GM23338 (cell line): ENCODE measurements around the gene PEX12. TPM values are rescaled to one million over a fixed set of nuclear protein-coding genes. Genes with fewer than 3 reads are reported as not detected.

ENCODE experiments used
- ATAC-seq: fragments of 200-7000 bp; cut with Tn5 transposase; 3 replicates; pipeline ENCODE4 v1.9.1; 2020
- DNase-seq: peaks from one replicate; pipeline ENCODE4 v3.0.0-alpha.2; 2015; ENCODE audit warnings: low spot score
- H2AFZ ChIP-seq: fragments of 200-600 bp; sonication (generic); 2 replicates; pipeline ENCODE4 v1.8.0; 2016; ENCODE audit warnings: antibody characterized with exemption, mild to moderate bottlenecking, moderate library complexity
- H3F3A ChIP-seq: fragments of 200-600 bp; sonication (generic); replicated peaks from 2 replicates; pipeline ENCODE4 v1.8.0; 2017; ENCODE audit warnings: antibody characterized with exemption, mixed run types, low read depth
- H3K27ac ChIP-seq: fragments of 200-600 bp; sonication (generic); 2 replicates; pipeline ENCODE4 v1.6.1; 2016; ENCODE audit warnings: low read depth
- H3K27me3 ChIP-seq: fragments of 200-600 bp; sonication (generic); 2 replicates; pipeline ENCODE4 v1.8.0; 2016; ENCODE audit warnings: mild to moderate bottlenecking, mixed run types, moderate library complexity; ENCODE audit not compliant: insufficient read depth
- H3K36me3 ChIP-seq: fragments of 200-600 bp; sonication (generic); 2 replicates; pipeline ENCODE4 v1.8.0; 2016; ENCODE audit warnings: mild to moderate bottlenecking; ENCODE audit not compliant: insufficient read depth
- H3K4me1 ChIP-seq: fragments of 200-600 bp; sonication (generic); 2 replicates; pipeline ENCODE4 v1.8.0; 2016; ENCODE audit warnings: mild to moderate bottlenecking, moderate library complexity; ENCODE audit not compliant: insufficient read depth
- H3K4me2 ChIP-seq: fragments of 200-600 bp; sonication (generic); 2 replicates; pipeline ENCODE4 v1.7.1; 2017; ENCODE audit warnings: mixed run types
- H3K4me3 ChIP-seq: fragments of 200-600 bp; sonication (generic); 2 replicates; pipeline ENCODE4 v1.6.1; 2016; ENCODE audit warnings: mixed run types
- H3K79me2 ChIP-seq: fragments of 200-600 bp; sonication (generic); replicated peaks from 2 replicates; pipeline ENCODE4 v1.8.0; 2017; ENCODE audit warnings: mild to moderate bottlenecking; ENCODE audit not compliant: insufficient read depth
- H3K9me2 ChIP-seq: fragments of 200-600 bp; sonication (generic); 2 replicates; pipeline ENCODE4 v1.8.0; 2017; ENCODE audit not compliant: insufficient read depth
- H4K20me1 ChIP-seq: fragments of 200-600 bp; sonication (generic); replicated peaks from 2 replicates; pipeline ENCODE4 v1.8.0; 2017; ENCODE audit warnings: mild to moderate bottlenecking; ENCODE audit not compliant: insufficient read depth
- H3K27ac Mint-ChIP-seq: 2 replicates; pipeline ENCODE4 v1.8.0; 2020; ENCODE audit warnings: inconsistent platforms, mild to moderate bottlenecking, moderate library complexity, mixed read lengths
- H3K27me3 Mint-ChIP-seq: 3 replicates; pipeline ENCODE4 v1.8.0; 2022; ENCODE audit warnings: low read depth, mild to moderate bottlenecking, moderate library complexity, mixed read lengths, inconsistent platforms; ENCODE audit not compliant: insufficient read depth, poor library complexity
- H3K36me3 Mint-ChIP-seq: 3 replicates; pipeline ENCODE4 v1.8.0; 2021; ENCODE audit warnings: low read depth, mild to moderate bottlenecking, inconsistent platforms, moderate library complexity, mixed read lengths
- H3K4me1 Mint-ChIP-seq: 3 replicates; pipeline ENCODE4 v1.8.0; 2020; ENCODE audit warnings: mild to moderate bottlenecking, inconsistent platforms, mixed read lengths
- H3K4me3 Mint-ChIP-seq: 3 replicates; pipeline ENCODE4 v1.8.0; 2021; ENCODE audit warnings: moderate library complexity, mild to moderate bottlenecking, inconsistent platforms, mixed read lengths
- H3K9me3 Mint-ChIP-seq: 3 replicates; pipeline ENCODE4 v1.8.0; 2020; ENCODE audit warnings: moderate library complexity, mild to moderate bottlenecking, inconsistent platforms, mixed read lengths
- CREB1 ChIP-seq: fragments of 250-450 bp; sonication (Bioruptor Pico); IDR thresholded peaks from 2 replicates; pipeline ENCODE4 v1.5.0; 2020; ENCODE audit warnings: low read depth, mild to moderate bottlenecking, moderate library complexity
- EZH2 ChIP-seq: fragments of 200-600 bp; sonication (generic); IDR thresholded peaks from one replicate; pipeline ENCODE4 v1.8.0; 2017; ENCODE audit warnings: antibody characterized with exemption, mild to moderate bottlenecking, low read depth; ENCODE audit not compliant: unreplicated experiment
- EZH2phosphoT487 ChIP-seq: fragments of 200-600 bp; sonication (generic); IDR thresholded peaks from one replicate; pipeline ENCODE4 v1.8.1; 2018; ENCODE audit warnings: antibody characterized with exemption; ENCODE audit not compliant: unreplicated experiment
- NANOG ChIP-seq: IDR thresholded peaks from 2 replicates; pipeline ENCODE4 v1.6.1; 2016; ENCODE audit warnings: antibody characterized with exemption, borderline replicate concordance
- POLR2AphosphoS5 ChIP-seq: IDR thresholded peaks from 2 replicates; pipeline ENCODE4 v1.6.1; 2016; ENCODE audit warnings: antibody characterized with exemption, low read depth
- STAT1 ChIP-seq: IDR thresholded peaks from one replicate; pipeline ENCODE4 v1.6.1; 2016; ENCODE audit warnings: antibody characterized with exemption; ENCODE audit not compliant: unreplicated experiment
- ZNF114 ChIP-seq: fragments of 250-450 bp; sonication (Bioruptor Pico); IDR thresholded peaks from 2 replicates; pipeline ENCODE4 v1.5.0; 2020; ENCODE audit warnings: mild to moderate bottlenecking, moderate library complexity
- ZNF331 ChIP-seq: fragments of 250-450 bp; sonication (Bioruptor Pico); IDR thresholded peaks from 2 replicates; pipeline ENCODE4 v1.5.0; 2020; ENCODE audit warnings: low read depth, mild to moderate bottlenecking, moderate library complexity
- polyA plus RNA-seq: library from polyadenylated mRNA; unstranded; fragments of >200 nt; fragmentation: Nextera tagmentation; extraction: Ambion mirVana; gene quantifications from 2 replicates; pipeline ENCODE4 v1.2.1, GENCODE V29; 2016
- total RNA-seq: library from RNA; depleted of rRNA; stranded (reverse); fragments of >200 nt; shearing (Covaris generic); gene quantifications from 2 replicates; pipeline ENCODE4 v1.2.3, GENCODE V29; 2014
- TF ChIP-seq, protein P1 (sequence below): fragments of 250-450 bp; sonication (Bioruptor Pico); IDR thresholded peaks from 2 replicates; pipeline ENCODE4 v1.5.0; 2020; ENCODE audit warnings: mild to moderate bottlenecking, moderate library complexity
- TF ChIP-seq, protein P2 (sequence below): IDR thresholded peaks from 2 replicates; pipeline ENCODE4 v1.6.1; 2016; ENCODE audit warnings: antibody characterized with exemption
- TF ChIP-seq, protein P3 (sequence below): IDR thresholded peaks from one replicate; pipeline ENCODE4 v1.6.1; 2018; ENCODE audit warnings: antibody characterized with exemption; ENCODE audit not compliant: unreplicated experiment

Gene PEX12
- total and polyA plus RNA-seq, 2 experiments from 2014 or later, result 1.5 to 1.9 TPM

DNA sequence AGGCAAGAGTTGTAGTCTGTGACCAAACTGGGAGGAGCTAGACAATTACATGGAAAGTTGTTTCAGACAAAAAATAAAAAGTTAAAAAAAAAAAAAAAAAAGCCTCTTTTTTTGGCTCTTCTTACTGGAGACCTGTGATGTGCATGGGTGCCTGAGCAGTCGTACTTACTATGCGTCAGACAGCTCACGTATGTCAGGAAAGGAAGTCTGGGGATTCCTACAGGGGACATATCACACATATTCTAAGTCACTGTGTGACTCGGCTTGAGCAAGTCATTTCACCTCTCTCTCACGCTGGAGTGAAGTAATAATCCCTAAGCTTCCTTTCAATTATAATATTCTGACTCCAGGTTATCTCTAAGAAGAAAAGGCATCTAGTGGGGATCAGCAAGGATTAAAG, 23.7 kb downstream of the PEX12 start (continued):
- TF ChIP-seq, protein P1, sequence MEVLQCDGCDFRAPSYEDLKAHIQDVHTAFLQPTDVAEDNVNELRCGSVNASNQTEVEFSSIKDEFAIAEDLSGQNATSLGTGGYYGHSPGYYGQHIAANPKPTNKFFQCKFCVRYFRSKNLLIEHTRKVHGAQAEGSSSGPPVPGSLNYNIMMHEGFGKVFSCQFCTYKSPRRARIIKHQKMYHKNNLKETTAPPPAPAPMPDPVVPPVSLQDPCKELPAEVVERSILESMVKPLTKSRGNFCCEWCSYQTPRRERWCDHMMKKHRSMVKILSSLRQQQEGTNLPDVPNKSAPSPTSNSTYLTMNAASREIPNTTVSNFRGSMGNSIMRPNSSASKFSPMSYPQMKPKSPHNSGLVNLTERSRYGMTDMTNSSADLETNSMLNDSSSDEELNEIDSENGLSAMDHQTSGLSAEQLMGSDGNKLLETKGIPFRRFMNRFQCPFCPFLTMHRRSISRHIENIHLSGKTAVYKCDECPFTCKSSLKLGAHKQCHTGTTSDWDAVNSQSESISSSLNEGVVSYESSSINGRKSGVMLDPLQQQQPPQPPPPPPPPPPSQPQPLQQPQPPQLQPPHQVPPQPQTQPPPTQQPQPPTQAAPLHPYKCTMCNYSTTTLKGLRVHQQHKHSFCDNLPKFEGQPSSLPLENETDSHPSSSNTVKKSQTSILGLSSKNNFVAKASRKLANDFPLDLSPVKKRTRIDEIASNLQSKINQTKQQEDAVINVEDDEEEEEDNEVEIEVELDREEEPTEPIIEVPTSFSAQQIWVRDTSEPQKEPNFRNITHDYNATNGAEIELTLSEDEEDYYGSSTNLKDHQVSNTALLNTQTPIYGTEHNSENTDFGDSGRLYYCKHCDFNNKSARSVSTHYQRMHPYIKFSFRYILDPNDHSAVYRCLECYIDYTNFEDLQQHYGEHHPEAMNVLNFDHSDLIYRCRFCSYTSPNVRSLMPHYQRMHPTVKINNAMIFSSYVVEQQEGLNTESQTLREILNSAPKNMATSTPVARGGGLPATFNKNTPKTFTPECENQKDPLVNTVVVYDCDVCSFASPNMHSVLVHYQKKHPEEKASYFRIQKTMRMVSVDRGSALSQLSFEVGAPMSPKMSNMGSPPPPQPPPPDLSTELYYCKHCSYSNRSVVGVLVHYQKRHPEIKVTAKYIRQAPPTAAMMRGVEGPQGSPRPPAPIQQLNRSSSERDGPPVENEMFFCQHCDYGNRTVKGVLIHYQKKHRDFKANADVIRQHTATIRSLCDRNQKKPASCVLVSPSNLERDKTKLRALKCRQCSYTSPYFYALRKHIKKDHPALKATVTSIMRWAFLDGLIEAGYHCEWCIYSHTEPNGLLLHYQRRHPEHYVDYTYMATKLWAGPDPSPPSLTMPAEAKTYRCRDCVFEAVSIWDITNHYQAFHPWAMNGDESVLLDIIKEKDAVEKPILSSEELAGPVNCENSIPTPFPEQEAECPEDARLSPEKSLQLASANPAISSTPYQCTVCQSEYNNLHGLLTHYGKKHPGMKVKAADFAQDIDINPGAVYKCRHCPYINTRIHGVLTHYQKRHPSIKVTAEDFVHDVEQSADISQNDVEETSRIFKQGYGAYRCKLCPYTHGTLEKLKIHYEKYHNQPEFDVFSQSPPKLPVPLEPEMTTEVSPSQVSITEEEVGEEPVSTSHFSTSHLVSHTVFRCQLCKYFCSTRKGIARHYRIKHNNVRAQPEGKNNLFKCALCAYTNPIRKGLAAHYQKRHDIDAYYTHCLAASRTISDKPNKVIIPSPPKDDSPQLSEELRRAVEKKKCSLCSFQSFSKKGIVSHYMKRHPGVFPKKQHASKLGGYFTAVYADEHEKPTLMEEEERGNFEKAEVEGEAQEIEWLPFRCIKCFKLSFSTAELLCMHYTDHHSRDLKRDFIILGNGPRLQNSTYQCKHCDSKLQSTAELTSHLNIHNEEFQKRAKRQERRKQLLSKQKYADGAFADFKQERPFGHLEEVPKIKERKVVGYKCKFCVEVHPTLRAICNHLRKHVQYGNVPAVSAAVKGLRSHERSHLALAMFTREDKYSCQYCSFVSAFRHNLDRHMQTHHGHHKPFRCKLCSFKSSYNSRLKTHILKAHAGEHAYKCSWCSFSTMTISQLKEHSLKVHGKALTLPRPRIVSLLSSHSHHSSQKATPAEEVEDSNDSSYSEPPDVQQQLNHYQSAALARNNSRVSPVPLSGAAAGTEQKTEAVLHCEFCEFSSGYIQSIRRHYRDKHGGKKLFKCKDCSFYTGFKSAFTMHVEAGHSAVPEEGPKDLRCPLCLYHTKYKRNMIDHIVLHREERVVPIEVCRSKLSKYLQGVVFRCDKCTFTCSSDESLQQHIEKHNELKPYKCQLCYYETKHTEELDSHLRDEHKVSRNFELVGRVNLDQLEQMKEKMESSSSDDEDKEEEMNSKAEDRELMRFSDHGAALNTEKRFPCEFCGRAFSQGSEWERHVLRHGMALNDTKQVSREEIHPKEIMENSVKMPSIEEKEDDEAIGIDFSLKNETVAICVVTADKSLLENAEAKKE, result no peak
- no peak for TF ChIP-seq EZH2
- TF ChIP-seq, protein P2, sequence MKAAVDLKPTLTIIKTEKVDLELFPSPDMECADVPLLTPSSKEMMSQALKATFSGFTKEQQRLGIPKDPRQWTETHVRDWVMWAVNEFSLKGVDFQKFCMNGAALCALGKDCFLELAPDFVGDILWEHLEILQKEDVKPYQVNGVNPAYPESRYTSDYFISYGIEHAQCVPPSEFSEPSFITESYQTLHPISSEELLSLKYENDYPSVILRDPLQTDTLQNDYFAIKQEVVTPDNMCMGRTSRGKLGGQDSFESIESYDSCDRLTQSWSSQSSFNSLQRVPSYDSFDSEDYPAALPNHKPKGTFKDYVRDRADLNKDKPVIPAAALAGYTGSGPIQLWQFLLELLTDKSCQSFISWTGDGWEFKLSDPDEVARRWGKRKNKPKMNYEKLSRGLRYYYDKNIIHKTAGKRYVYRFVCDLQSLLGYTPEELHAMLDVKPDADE, result no peak
- TF ChIP-seq POLR2AphosphoS5, result no peak
- TF ChIP-seq ZNF331 (CRISPR knock-in tag), result no peak
- TF ChIP-seq CREB1 (CRISPR knock-in tag), result no peak
- no peak for TF ChIP-seq ZNF114 (CRISPR knock-in tag)

DNA sequence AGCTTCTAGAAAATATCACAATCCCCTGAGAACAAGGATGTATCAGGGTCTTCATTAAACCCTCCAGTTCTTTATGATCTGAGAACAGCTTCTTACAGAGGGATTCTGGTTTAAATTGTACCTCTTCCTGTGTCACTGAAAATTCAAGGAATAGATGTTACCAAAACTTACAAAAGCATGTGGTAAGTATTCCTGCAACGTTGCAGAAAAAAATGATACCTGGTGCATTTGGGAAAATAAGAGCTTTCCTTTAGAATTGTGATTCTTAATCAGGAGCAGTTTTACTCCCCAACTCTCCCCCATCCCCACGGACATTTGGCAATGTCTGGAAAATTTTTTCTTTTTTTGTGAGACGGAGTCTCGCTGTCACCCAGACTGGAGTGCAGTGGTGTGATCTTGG, 25.1 kb downstream of the PEX12 start:
- Histone ChIP-seq H3K9me2 (no peaks in the 10 kb centered on the region), H3K27me3 (0 out of 2 replicates have a peak, but pooled peaks cover 7% of the 10 kb centered on the region), H2AFZ (no peak overlapping the region), H3K79me2 (no peaks in the 10 kb centered on the region), H4K20me1 (no peaks in the 10 kb centered on the region), H3K4me1 (no peaks in the 10 kb centered on the region), H3K27ac (no peak overlapping the region), H3K4me3 (no peak overlapping the region), H3K4me2 (no peak overlapping the region), H3K36me3 (no peaks in the 10 kb centered on the region), H3F3A (no peaks in the 10 kb centered on the region)
- Mint-ChIP-seq H3K4me1 (peaks cover 5% of the 10 kb centered on the region; the same call in 2 of the 3 replicates), H3K36me3 (no peaks in the 10 kb centered on the region), H3K4me3 (no peak overlapping the region), H3K27me3 (peaks cover 3% of the 10 kb centered on the region), H3K9me3 (no peaks in the 10 kb centered on the region), H3K27ac (no peak overlapping the region)
- no peak for ATAC-seq
- no peak for DNase-seq
- no peak for TF ChIP-seq ZNF331 (CRISPR knock-in tag)
- TF ChIP-seq STAT1, result no peak
- TF ChIP-seq, protein P2, result no peak
- TF ChIP-seq ZNF114 (CRISPR knock-in tag), result no peak
- TF ChIP-seq, protein P3, sequence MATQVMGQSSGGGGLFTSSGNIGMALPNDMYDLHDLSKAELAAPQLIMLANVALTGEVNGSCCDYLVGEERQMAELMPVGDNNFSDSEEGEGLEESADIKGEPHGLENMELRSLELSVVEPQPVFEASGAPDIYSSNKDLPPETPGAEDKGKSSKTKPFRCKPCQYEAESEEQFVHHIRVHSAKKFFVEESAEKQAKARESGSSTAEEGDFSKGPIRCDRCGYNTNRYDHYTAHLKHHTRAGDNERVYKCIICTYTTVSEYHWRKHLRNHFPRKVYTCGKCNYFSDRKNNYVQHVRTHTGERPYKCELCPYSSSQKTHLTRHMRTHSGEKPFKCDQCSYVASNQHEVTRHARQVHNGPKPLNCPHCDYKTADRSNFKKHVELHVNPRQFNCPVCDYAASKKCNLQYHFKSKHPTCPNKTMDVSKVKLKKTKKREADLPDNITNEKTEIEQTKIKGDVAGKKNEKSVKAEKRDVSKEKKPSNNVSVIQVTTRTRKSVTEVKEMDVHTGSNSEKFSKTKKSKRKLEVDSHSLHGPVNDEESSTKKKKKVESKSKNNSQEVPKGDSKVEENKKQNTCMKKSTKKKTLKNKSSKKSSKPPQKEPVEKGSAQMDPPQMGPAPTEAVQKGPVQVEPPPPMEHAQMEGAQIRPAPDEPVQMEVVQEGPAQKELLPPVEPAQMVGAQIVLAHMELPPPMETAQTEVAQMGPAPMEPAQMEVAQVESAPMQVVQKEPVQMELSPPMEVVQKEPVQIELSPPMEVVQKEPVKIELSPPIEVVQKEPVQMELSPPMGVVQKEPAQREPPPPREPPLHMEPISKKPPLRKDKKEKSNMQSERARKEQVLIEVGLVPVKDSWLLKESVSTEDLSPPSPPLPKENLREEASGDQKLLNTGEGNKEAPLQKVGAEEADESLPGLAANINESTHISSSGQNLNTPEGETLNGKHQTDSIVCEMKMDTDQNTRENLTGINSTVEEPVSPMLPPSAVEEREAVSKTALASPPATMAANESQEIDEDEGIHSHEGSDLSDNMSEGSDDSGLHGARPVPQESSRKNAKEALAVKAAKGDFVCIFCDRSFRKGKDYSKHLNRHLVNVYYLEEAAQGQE, result no peak
- no peak for TF ChIP-seq EZH2phosphoT487
- no peak for TF ChIP-seq NANOG
- no peak for TF ChIP-seq POLR2AphosphoS5
